Measurements from ENCODE around the gene ATG10. TPM values are rescaled to one million over a fixed set of nuclear protein-coding genes. Genes with fewer than 3 reads are reported as not detected.

ATG10 gene

DNA sequence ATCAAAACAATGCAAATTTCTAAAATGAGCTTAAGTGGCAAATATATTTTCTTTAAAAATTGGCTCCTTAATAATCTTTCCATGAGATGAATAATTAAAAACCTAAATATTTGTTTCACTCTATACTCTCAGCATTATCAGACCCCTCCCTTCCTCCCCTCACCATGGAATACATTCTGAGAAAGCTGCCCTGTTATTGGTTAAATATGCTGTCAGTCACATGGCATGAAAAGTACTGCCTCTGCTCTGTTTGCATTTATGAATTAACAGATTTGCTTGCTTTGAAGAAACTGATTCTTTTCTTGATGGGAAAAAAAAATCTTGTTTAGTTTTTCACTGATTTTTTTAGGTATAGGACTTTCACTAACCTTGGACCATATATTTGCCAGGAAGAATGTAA, 323.3 kb downstream of the ATG10 start:
- no peak overlapping the region for H3K4me3 ChIP-seq (ENCODE audit: low read length)
- H3K9me3 ChIP-seq (replicated peaks; ENCODE audit: low read length), result no peaks in the 10 kb centered on the region
- H3K36me3 ChIP-seq (ENCODE audit: insufficient read depth, low read length), result no peaks in the 10 kb centered on the region
- no peaks in the 10 kb centered on the region for H3K27me3 ChIP-seq (ENCODE audit: control insufficient read depth, insufficient read depth, low read length)
- no peak overlapping the region for H3K4me2 ChIP-seq (ENCODE audit: low read length)
- no peak overlapping the region for H3K9ac ChIP-seq (ENCODE audit: low read depth, low read length)
- no peaks in the 10 kb centered on the region for H3K4me1 ChIP-seq (ENCODE audit: control insufficient read depth, insufficient read depth, low read length)

DNA sequence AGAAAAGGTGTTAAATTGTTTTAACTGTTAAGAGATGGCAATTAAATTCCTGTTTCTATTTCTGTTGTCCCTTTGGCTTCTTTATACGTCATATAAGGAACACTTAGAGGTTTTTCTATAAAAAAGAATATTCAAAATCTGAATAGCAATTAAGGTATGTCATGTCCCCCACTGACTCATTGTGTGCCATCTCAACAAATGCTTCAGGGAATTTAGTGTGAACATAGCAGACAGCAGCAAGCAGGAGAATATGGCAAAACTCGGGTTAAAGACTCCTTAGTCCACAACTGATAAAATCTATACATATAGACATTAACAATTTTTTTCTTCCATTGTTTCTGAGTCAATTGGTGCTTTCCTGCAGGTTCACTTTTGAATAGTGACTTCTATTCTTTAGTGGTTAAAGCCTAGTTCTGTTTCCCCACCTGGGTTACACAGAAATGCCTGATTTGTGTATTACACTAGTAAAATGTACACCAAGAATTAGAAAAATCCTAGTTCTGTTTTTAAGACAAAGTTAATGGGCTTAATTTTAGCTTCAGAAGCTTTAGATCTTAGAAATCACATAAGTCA, 324.2 kb downstream of the ATG10 start:
- Histone ChIP-seq H3K36me3 (ENCODE audit: insufficient read depth, low read length) (no peaks in the 10 kb centered on the region), H3K4me1 (ENCODE audit: control insufficient read depth, insufficient read depth, low read length) (no peaks in the 10 kb centered on the region), H3K9ac (ENCODE audit: low read depth, low read length) (no peak overlapping the region), H3K27me3 (ENCODE audit: control insufficient read depth, insufficient read depth, low read length) (no peaks in the 10 kb centered on the region), H3K4me3 (ENCODE audit: low read length) (no peak overlapping the region), H3K4me2 (ENCODE audit: low read length) (no peak overlapping the region), H3K9me3 (replicated peaks; ENCODE audit: low read length) (no peaks in the 10 kb centered on the region)

DNA sequence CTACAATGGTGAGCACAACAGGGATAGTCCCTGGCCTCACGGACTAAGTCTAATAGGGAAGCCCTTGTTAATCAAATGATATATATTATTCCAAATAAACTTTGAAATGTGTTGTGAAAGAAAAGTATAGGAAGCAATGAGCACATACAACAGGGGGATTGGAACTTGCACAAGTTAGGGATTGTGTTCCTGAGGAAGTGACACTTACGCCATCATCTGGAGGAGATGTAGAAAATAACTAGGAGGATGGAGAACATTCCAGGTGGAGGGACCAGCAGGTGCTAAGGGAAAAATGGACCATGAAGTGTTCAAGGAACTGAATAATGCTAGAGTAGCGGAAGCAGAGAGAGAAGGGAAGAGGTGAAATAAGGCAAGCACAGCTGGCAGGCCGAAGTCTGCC, 325.1 kb downstream of the ATG10 start:
- Histone ChIP-seq H3K4me1 (ENCODE audit: control insufficient read depth, insufficient read depth, low read length) (no peaks in the 10 kb centered on the region), H3K9me3 (replicated peaks; ENCODE audit: low read length) (no peaks in the 10 kb centered on the region), H3K36me3 (ENCODE audit: insufficient read depth, low read length) (no peaks in the 10 kb centered on the region), H3K4me3 (ENCODE audit: low read length) (no peak overlapping the region), H3K9ac (ENCODE audit: low read depth, low read length) (no peak overlapping the region), H3K27me3 (ENCODE audit: control insufficient read depth, insufficient read depth, low read length) (no peaks in the 10 kb centered on the region), H3K4me2 (ENCODE audit: low read length) (no peak overlapping the region)

- no peaks in the 10 kb centered on the region for H3K4me1 ChIP-seq (ENCODE audit: control insufficient read depth, insufficient read depth, low read length)
- H3K9ac ChIP-seq (ENCODE audit: low read depth, low read length), result no peak overlapping the region
- no peaks in the 10 kb centered on the region for H3K36me3 ChIP-seq (ENCODE audit: insufficient read depth, low read length)
- H3K27me3 ChIP-seq (ENCODE audit: control insufficient read depth, insufficient read depth, low read length), result no peaks in the 10 kb centered on the region
- H3K4me3 ChIP-seq (ENCODE audit: low read length), result no peak overlapping the region
- H3K9me3 ChIP-seq (replicated peaks; ENCODE audit: low read length), result no peaks in the 10 kb centered on the region
- no peak overlapping the region for H3K4me2 ChIP-seq (ENCODE audit: low read length)
These were observed 325.9 kb downstream of the ATG10 start for GRCh38 chr5:82297711-82298110.

- Histone ChIP-seq H3K27me3 (ENCODE audit: control insufficient read depth, insufficient read depth, low read length) (no peaks in the 10 kb centered on the region), H3K4me3 (ENCODE audit: low read length) (no peak overlapping the region), H3K9me3 (replicated peaks; ENCODE audit: low read length) (no peaks in the 10 kb centered on the region), H3K36me3 (ENCODE audit: insufficient read depth, low read length) (no peaks in the 10 kb centered on the region), H3K4me2 (ENCODE audit: low read length) (no peak overlapping the region), H3K4me1 (ENCODE audit: control insufficient read depth, insufficient read depth, low read length) (no peaks in the 10 kb centered on the region), H3K9ac (ENCODE audit: low read depth, low read length) (no peak overlapping the region)
These were observed 326.8 kb downstream of the ATG10 start for GRCh38 chr5:82298668-82299067.

DNA sequence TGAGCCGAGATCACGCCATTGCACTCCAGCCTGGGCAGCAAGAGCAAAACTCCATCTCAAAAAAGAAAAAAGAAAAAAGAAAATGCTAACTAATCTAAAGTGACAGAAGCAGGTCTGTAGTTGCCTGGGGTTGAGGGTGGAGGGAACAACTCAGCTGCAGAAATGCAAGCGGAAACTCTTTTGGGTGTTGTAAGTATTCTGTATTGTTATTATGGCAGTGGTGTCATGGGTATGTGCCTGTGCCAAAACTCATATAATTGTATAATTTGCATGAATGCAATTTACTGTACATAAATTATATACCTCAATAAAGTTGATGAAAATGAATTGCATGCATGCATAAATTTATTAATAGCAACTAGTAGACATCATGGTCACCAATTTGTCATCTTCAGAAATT, 329.4 kb downstream of the ATG10 start:
- H3K9ac ChIP-seq (ENCODE audit: low read depth, low read length), result no peak overlapping the region
- H3K36me3 ChIP-seq (ENCODE audit: insufficient read depth, low read length), result no peaks in the 10 kb centered on the region
- H3K27me3 ChIP-seq (ENCODE audit: control insufficient read depth, insufficient read depth, low read length), result no peaks in the 10 kb centered on the region
- H3K9me3 ChIP-seq (replicated peaks; ENCODE audit: low read length), result no peaks in the 10 kb centered on the region
- H3K4me1 ChIP-seq (ENCODE audit: control insufficient read depth, insufficient read depth, low read length), result no peaks in the 10 kb centered on the region
- no peak overlapping the region for H3K4me2 ChIP-seq (ENCODE audit: low read length)
- no peak overlapping the region for H3K4me3 ChIP-seq (ENCODE audit: low read length)

Small RNA genes lying within 50 kb of the gene (small RNA-seq; reads per million reads assigned to genes)
- gene AC010598.1 (not detected), gene RN7SL378P (not detected)
